Fibroblast of lung (primary cell): Measurements from ENCODE around the gene CORIN.

Source experiments
- EZH2 ChIP-seq: IDR thresholded peaks from 2 replicates; pipeline ENCODE4 v1.5.1; 2012; ENCODE audit warnings: low read length, control low read depth, mild to moderate bottlenecking; ENCODE audit errors: missing control alignments
- TF ChIP-seq, protein P1 (sequence below), 2 donors: IDR thresholded peaks in 1 of 2; conservative IDR thresholded peaks in 1 of 2; 1 replicate in 1 of 2; 2 replicates in 1 of 2; pipeline ENCODE4 v1.5.1; 2011 to 2012; ENCODE audit warnings: low read length in 2 of 2, control low read depth in 1 of 2, inconsistent platforms in 1 of 2, low read depth in 1 of 2, mild to moderate bottlenecking in 1 of 2

DNA sequence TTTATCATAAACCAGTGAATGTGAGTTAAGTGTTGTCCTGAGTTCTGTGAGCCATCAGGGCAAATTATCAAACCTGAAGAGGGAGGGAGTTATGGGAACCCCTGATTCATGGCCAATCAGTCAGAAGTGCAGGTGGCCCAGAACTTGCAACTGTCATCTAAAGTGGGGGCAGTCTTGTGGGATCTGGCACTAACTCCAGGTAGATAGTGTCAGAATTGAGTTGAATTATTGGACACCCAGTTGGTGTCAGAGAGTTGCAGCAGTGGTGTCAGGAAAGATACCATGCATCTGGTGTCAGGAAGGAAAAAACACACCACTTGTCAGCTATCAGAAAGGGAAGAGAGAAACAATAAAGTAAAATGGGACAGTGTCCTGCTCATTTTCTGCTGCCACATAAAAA, 8.4 kb downstream of the CORIN start:
- TF ChIP-seq, protein P1, sequence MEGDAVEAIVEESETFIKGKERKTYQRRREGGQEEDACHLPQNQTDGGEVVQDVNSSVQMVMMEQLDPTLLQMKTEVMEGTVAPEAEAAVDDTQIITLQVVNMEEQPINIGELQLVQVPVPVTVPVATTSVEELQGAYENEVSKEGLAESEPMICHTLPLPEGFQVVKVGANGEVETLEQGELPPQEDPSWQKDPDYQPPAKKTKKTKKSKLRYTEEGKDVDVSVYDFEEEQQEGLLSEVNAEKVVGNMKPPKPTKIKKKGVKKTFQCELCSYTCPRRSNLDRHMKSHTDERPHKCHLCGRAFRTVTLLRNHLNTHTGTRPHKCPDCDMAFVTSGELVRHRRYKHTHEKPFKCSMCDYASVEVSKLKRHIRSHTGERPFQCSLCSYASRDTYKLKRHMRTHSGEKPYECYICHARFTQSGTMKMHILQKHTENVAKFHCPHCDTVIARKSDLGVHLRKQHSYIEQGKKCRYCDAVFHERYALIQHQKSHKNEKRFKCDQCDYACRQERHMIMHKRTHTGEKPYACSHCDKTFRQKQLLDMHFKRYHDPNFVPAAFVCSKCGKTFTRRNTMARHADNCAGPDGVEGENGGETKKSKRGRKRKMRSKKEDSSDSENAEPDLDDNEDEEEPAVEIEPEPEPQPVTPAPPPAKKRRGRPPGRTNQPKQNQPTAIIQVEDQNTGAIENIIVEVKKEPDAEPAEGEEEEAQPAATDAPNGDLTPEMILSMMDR (conservative IDR thresholded peaks at IDR 0.05 in 1 of 2, IDR thresholded peaks at IDR 0.05 in 1 of 2; ENCODE audit: low read depth in 1 of 2, low read length in 2 of 2) = no peak
- TF ChIP-seq EZH2 = no peak
